ENCODE data around the gene ACOT11. TPM values are rescaled to one million over a fixed set of nuclear protein-coding genes. Genes with fewer than 3 reads are reported as not detected.

ACOT11 gene
- total RNA-seq, 3 donors from 2014 or later = 1.6 to 7.3 (median 1.8) TPM

- no peak for TF ChIP-seq POLR2A (IDR thresholded peaks at IDR 0.05)
- no peak for TF ChIP-seq CTCF (IDR thresholded peaks at IDR 0.05)
- no peak for TF ChIP-seq POLR2AphosphoS5 (IDR thresholded peaks at IDR 0.05)
- H3K4me1 ChIP-seq = no peaks in the 10 kb centered on the region
- no peaks in the 10 kb centered on the region for H3K36me3 ChIP-seq
- no peaks in the 10 kb centered on the region for H3K9me3 ChIP-seq
- no peak for DNase-seq (ENCODE audit: low spot score in 2 of 2)
- peak overlapping the region in 1 of 2 donors; percentile 52 for H3K27ac ChIP-seq
- no peaks in the 10 kb centered on the region for H3K27me3 ChIP-seq
- no peak overlapping the region for H3K4me3 ChIP-seq
- intact Hi-C loops (cut with DNase I; ENCODE audit: low total_unique reads) = no loop called here
Measured at GRCh38 chr1:54537611-54538010, 10.4 kb upstream of the ACOT11 start.

GRCh38 chr1:54538538-54538937 is 9.5 kb upstream of the ACOT11 start:
- intact Hi-C loops (cut with DNase I; ENCODE audit: low total_unique reads) = no loop called here
- H3K4me1 ChIP-seq = no peaks in the 10 kb centered on the region
- no peak for DNase-seq (ENCODE audit: low spot score in 2 of 2)
- no peaks in the 10 kb centered on the region for H3K27me3 ChIP-seq
- no peaks in the 10 kb centered on the region for H3K9me3 ChIP-seq
- H3K27ac ChIP-seq = no peak overlapping the region
- no peaks in the 10 kb centered on the region for H3K36me3 ChIP-seq
- no peak overlapping the region for H3K4me3 ChIP-seq
- TF ChIP-seq POLR2A (IDR thresholded peaks at IDR 0.05) (no peak), CTCF (IDR thresholded peaks at IDR 0.05) (no peak), POLR2AphosphoS5 (IDR thresholded peaks at IDR 0.05) (no peak)

GRCh38 chr1:54540582-54541295 is 7.3 kb upstream of the ACOT11 start:
- Histone ChIP-seq H3K27me3 (no peaks in the 10 kb centered on the region), H3K4me1 (no peaks in the 10 kb centered on the region), H3K4me3 (no peak overlapping the region), H3K36me3 (no peaks in the 10 kb centered on the region), H3K27ac (no peak overlapping the region), H3K9me3 (no peaks in the 10 kb centered on the region)
- DNase-seq (ENCODE audit: low spot score in 2 of 2) = no peak
- intact Hi-C loops (cut with DNase I; ENCODE audit: low total_unique reads) = no loop called here
- no peak for TF ChIP-seq POLR2A (IDR thresholded peaks at IDR 0.05)
- TF ChIP-seq CTCF (IDR thresholded peaks at IDR 0.05) = no peak
- TF ChIP-seq POLR2AphosphoS5 (IDR thresholded peaks at IDR 0.05) = no peak

GRCh38 chr1:54542120-54542961 is 5.7 kb upstream of the ACOT11 start:
- Histone ChIP-seq H3K9me3 (no peaks in the 10 kb centered on the region), H3K4me1 (no peaks in the 10 kb centered on the region), H3K36me3 (no peaks in the 10 kb centered on the region), H3K4me3 (peak overlapping the region; percentile 47 to 70 (median 56)), H3K27ac (peak overlapping the region; percentile 54 to 75), H3K27me3 (no peaks in the 10 kb centered on the region)
- DNase-seq (ENCODE audit: low spot score in 2 of 2) = peak in 1 of 2 donors; percentile 59
- TF ChIP-seq CTCF (IDR thresholded peaks at IDR 0.05) (no peak), POLR2AphosphoS5 (IDR thresholded peaks at IDR 0.05) (no peak), POLR2A (IDR thresholded peaks at IDR 0.05) (no peak)
- intact Hi-C loops (cut with DNase I; ENCODE audit: low total_unique reads) = no loop called here

All from breast epithelium (tissue), 4 donors.